Esophagus muscularis mucosa (tissue), 4 donors: ENCODE data around the gene ELK3. TPM values are rescaled to one million over a fixed set of nuclear protein-coding genes. Genes with fewer than 3 reads are reported as not detected.

Source experiments
- DNase-seq: peaks from one replicate; pipeline ENCODE4 v3.0.0-alpha.2; 2017; ENCODE audit errors: extremely low spot score
- H3K27ac ChIP-seq, 4 donors: fragments of 200-600 bp; sonication (generic); replicated peaks in 1 of 4; 1 replicate in 3 of 4; 2 replicates in 1 of 4; pipeline ENCODE4 v1.5.1; 2016 to 2019; ENCODE audit warnings: mild to moderate bottlenecking in 1 of 4
- H3K27me3 ChIP-seq, 4 donors: fragments of 200-600 bp; sonication (generic); one replicate each; pipeline versions ENCODE4 v1.5.1 to v1.6.0; 2016 to 2019
- H3K36me3 ChIP-seq, 4 donors: fragments of 200-600 bp; sonication (generic); one replicate each; pipeline ENCODE4 v1.5.1; 2016 to 2019
- H3K4me1 ChIP-seq, 4 donors: fragments of 200-600 bp; sonication (generic); one replicate each; pipeline ENCODE4 v1.5.1; 2016 to 2019
- H3K4me3 ChIP-seq, 4 donors: fragments of 200-600 bp; sonication (generic); 1 replicate in 2 of 4; 2 replicates in 2 of 4; pipeline ENCODE4 v1.5.1; 2016 to 2019; ENCODE audit warnings: mild to moderate bottlenecking in 4 of 4, moderate library complexity in 1 of 4
- H3K9me3 ChIP-seq, 4 donors: fragments of 200-600 bp; sonication (generic); 1 replicate in 3 of 4; 2 replicates in 1 of 4; pipeline ENCODE4 v1.5.1; 2016 to 2019
- CTCF ChIP-seq, 3 experiments: fragments of 200-600 bp in 2 of 3; fragments of 450-650 bp in 1 of 3; sonication (generic) in 2 of 3; IDR thresholded peaks; one replicate each; pipeline ENCODE4 v1.5.1; 2017 to 2019; ENCODE audit warnings: antibody characterized with exemption in 3 of 3, mild to moderate bottlenecking in 2 of 3, moderate library complexity in 1 of 3
- EP300 ChIP-seq: sonication (generic); formaldehyde crosslinking; IDR thresholded peaks from one replicate; pipeline ENCODE4 v1.6.1; 2017; ENCODE audit warnings: antibody characterized with exemption
- POLR2A ChIP-seq: fragments of 450-650 bp; IDR thresholded peaks from one replicate; pipeline ENCODE4 v1.6.1; 2017; ENCODE audit warnings: antibody characterized with exemption, moderate library complexity, mild to moderate bottlenecking, low read depth
- POLR2AphosphoS5 ChIP-seq, 2 donors: sonication (generic); formaldehyde crosslinking; IDR thresholded peaks; one replicate each; pipeline ENCODE4 v1.6.1; 2017; ENCODE audit warnings: antibody characterized with exemption in 2 of 2
- WGBS: methylation state at CpG from one replicate; pipeline ENCODE4 v1.1.5; 2018; 5-methylcytosine and 5-hydroxymethylcytosine counted together
- intact Hi-C: fragments of 100-400 bp; cut with DNase I; formaldehyde crosslinking; loops from one replicate; pipeline ENCODE4 v1.15.1; 2023
- total RNA-seq, 4 donors: library from RNA; depleted of rRNA; stranded (reverse); fragments of >200 nt; gene quantifications; one replicate each; pipeline versions ENCODE4 v1.1.0 to v1.2.1, GENCODE V29; 2016

ELK3 gene
- total RNA-seq, 4 donors from 2014 or later = 13.7 to 26.9 (median 25.7) TPM

- Histone ChIP-seq H3K27ac (peak overlapping the region in 1 of 4 donors; percentile 77), H3K4me3 (no peak overlapping the region), H3K9me3 (no peaks in the 10 kb centered on the region), H3K27me3 (no peaks in the 10 kb centered on the region), H3K36me3 (peaks cover 12 to 48% (median 31%) of the 10 kb centered on the region in 4 donors), H3K4me1 (peaks cover 23 to 56% (median 32%) of the 10 kb centered on the region in 4 donors)
- intact Hi-C loops = no loop called here
- no peak for DNase-seq
- TF ChIP-seq EP300 (no peak), POLR2AphosphoS5 (IDR thresholded peaks at IDR 0.05) (no peak), CTCF (IDR thresholded peaks at IDR 0.05) (no peak), POLR2A (no peak)
- WGBS = 95% methylated on average over 36 of the region's 36 CpGs
These were observed 52.8 kb downstream of the ELK3 start for GRCh38 chr12:96246926-96247505.

GRCh38 chr12:96247563-96247962 is 53.4 kb downstream of the ELK3 start:
- intact Hi-C loops = no loop called here
- H3K27ac ChIP-seq = peak overlapping the region in 2 of 4 donors; percentile 77 to 79
- 86% methylated on average over 13 of the region's 13 CpGs for WGBS
- peaks cover 17 to 51% (median 27%) of the 10 kb centered on the region in 4 donors for H3K4me1 ChIP-seq
- no peaks in the 10 kb centered on the region for H3K27me3 ChIP-seq
- H3K36me3 ChIP-seq = peaks cover 12 to 49% (median 33%) of the 10 kb centered on the region in 4 donors
- TF ChIP-seq POLR2AphosphoS5 (IDR thresholded peaks at IDR 0.05) (no peak), POLR2A (no peak), CTCF (IDR thresholded peaks at IDR 0.05) (no peak), EP300 (no peak)
- H3K9me3 ChIP-seq = no peaks in the 10 kb centered on the region
- no peak for DNase-seq
- no peak overlapping the region for H3K4me3 ChIP-seq

- intact Hi-C loops = no loop called here
- H3K4me1 ChIP-seq = peaks cover 16 to 43% (median 20%) of the 10 kb centered on the region in 4 donors
- H3K9me3 ChIP-seq = no peaks in the 10 kb centered on the region
- peaks cover 12 to 53% (median 33%) of the 10 kb centered on the region in 4 donors for H3K36me3 ChIP-seq
- no peak for TF ChIP-seq POLR2A
- TF ChIP-seq POLR2AphosphoS5 (IDR thresholded peaks at IDR 0.05) = peak in 1 of 2 donors; percentile 13
- TF ChIP-seq EP300 = no peak
- H3K27ac ChIP-seq = peak overlapping the region; percentile 50 to 79 (median 66)
- DNase-seq = peak; percentile 79
- H3K4me3 ChIP-seq = no peak overlapping the region
- WGBS = 84% methylated on average over 15 of the region's 17 CpGs
- no peaks in the 10 kb centered on the region for H3K27me3 ChIP-seq
These were observed 54.2 kb downstream of the ELK3 start for GRCh38 chr12:96248136-96248931.

- Histone ChIP-seq H3K36me3 (peaks cover 12 to 53% (median 33%) of the 10 kb centered on the region in 4 donors), H3K27ac (peak overlapping the region; percentile 50 to 79 (median 66)), H3K9me3 (no peaks in the 10 kb centered on the region), H3K4me3 (no peak overlapping the region), H3K4me1 (peaks cover 23 to 40% (median 29%) of the 10 kb centered on the region in 4 donors), H3K27me3 (no peaks in the 10 kb centered on the region)
- peak; percentile 92 for DNase-seq
- WGBS = 54% methylated on average over 7 of the region's 16 CpGs
- intact Hi-C loops = no loop called here
- TF ChIP-seq POLR2AphosphoS5 (IDR thresholded peaks at IDR 0.05) = peak; percentile 58 to 81
- no peak for TF ChIP-seq CTCF (IDR thresholded peaks at IDR 0.05)
These were observed 55.3 kb downstream of the ELK3 start for GRCh38 chr12:96249196-96250118.
